CD4-positive, alpha-beta T cell (primary cell): ENCODE results near the gene PARVB. TPM values are rescaled to one million over a fixed set of nuclear protein-coding genes. Genes with fewer than 3 reads are reported as not detected.
"Not testable (repeated sequence)": the region's sequence is repeated elsewhere in the genome, so short reads cannot be mapped to it uniquely, and the experiment has no call there.

Source experiments
- ATAC-seq: fragments of 200-7000 bp; cut with Tn5 transposase; one replicate; pipeline ENCODE4 v1.10.0; 2022; ENCODE audit warnings: mild to moderate bottlenecking; ENCODE audit not compliant: poor library complexity
- CTCF ChIA-PET: fragments of 350-600 bp; sonication (Branson Sonifier 250); formaldehyde crosslinking; loops from one replicate; lab custom pipeline; 2021; ENCODE audit warnings: antibody characterized with exemption, inconsistent platforms; lab: Charles Lee
- POLR2A ChIA-PET: fragments of 350-600 bp; sonication (Branson Sonifier 250); formaldehyde crosslinking; loops from one replicate; lab custom pipeline; 2021; ENCODE audit warnings: antibody characterized with exemption, inconsistent platforms; lab: Charles Lee
- DNase-seq, 14 experiments: peaks; one replicate each; pipeline ENCODE4 v3.0.0-alpha.2; 2013 to 2020; ENCODE audit warnings: mixed read lengths in 2 of 14
- H3K27ac ChIP-seq, 2 donors: one replicate each; pipeline versions ENCODE4 v1.5.1 to v1.7.0; 2013; ENCODE audit warnings: low read length in 2 of 2, low read depth in 1 of 2, mild to moderate bottlenecking in 1 of 2
- H3K27me3 ChIP-seq, 2 experiments: 1 replicate in 1 of 2; 2 replicates in 1 of 2; pipeline versions ENCODE4 v1.6.1 to v1.7.0; 2013; ENCODE audit warnings: low read length in 2 of 2, control low read depth in 1 of 2, mild to moderate bottlenecking in 1 of 2, moderate library complexity in 1 of 2; ENCODE audit not compliant: insufficient read depth in 2 of 2, control insufficient read depth in 1 of 2
- H3K36me3 ChIP-seq: one replicate; pipeline ENCODE4 v1.6.1; 2013; ENCODE audit warnings: low read length, control low read depth; ENCODE audit not compliant: insufficient read depth
- H3K4me1 ChIP-seq: one replicate; pipeline ENCODE4 v1.6.1; 2013; ENCODE audit warnings: low read length, control low read depth; ENCODE audit not compliant: insufficient read depth
- H3K4me3 ChIP-seq: one replicate; pipeline ENCODE4 v1.5.1; 2013; ENCODE audit warnings: mild to moderate bottlenecking, low read length, moderate library complexity
- H3K9me3 ChIP-seq, 2 experiments: 1 replicate in 1 of 2; 2 replicates in 1 of 2; pipeline versions ENCODE4 v1.6.1 to v1.7.0; 2013; ENCODE audit warnings: low read length in 2 of 2, mild to moderate bottlenecking in 2 of 2, control low read depth in 1 of 2, moderate library complexity in 1 of 2; ENCODE audit not compliant: control insufficient read depth in 1 of 2, insufficient read depth in 1 of 2
- H3K27ac Mint-ChIP-seq: one replicate; pipeline ENCODE4 v1.8.0; 2020; ENCODE audit warnings: mixed read lengths
- H3K27me3 Mint-ChIP-seq: one replicate; pipeline ENCODE4 v1.8.0; 2021; ENCODE audit warnings: mixed read lengths
- H3K36me3 Mint-ChIP-seq: one replicate; pipeline ENCODE4 v1.8.0; 2021; ENCODE audit warnings: low read depth, mixed read lengths
- H3K4me1 Mint-ChIP-seq: one replicate; pipeline ENCODE4 v1.8.0; 2021; ENCODE audit warnings: low read depth, mixed read lengths
- H3K4me3 Mint-ChIP-seq: one replicate; pipeline ENCODE4 v1.8.0; 2020; ENCODE audit warnings: mild to moderate bottlenecking, mixed read lengths
- H3K9me3 Mint-ChIP-seq: one replicate; pipeline ENCODE4 v1.8.0; 2020; ENCODE audit warnings: mixed read lengths
- intact Hi-C, 2 experiments: fragments of 100-400 bp; cut with DNase I in 1 of 2; cut with micrococcal nuclease in 1 of 2; formaldehyde crosslinking; loops; one replicate each; pipeline versions ENCODE4 v1.15.1 to v1.9.0; 2023 to 2025; cut with DNase I, micrococcal nuclease
- total RNA-seq, 174 experiments: library from RNA in 2 of 174; stranded (reverse) in 2 of 174; gene quantifications; one replicate each; pipeline ENCODE4 v1.2.3 and lab custom pipeline; 2021 to 2026
- TF ChIP-seq, protein P1 (sequence below): fragments of 200-600 bp; IDR thresholded peaks from one replicate; pipeline ENCODE4 v1.8.0; 2022; ENCODE audit warnings: antibody characterized with exemption, mild to moderate bottlenecking

The PARVB gene
- total RNA-seq, 2 experiments from 2014 or later = 6.2 to 6.4 TPM

DNA sequence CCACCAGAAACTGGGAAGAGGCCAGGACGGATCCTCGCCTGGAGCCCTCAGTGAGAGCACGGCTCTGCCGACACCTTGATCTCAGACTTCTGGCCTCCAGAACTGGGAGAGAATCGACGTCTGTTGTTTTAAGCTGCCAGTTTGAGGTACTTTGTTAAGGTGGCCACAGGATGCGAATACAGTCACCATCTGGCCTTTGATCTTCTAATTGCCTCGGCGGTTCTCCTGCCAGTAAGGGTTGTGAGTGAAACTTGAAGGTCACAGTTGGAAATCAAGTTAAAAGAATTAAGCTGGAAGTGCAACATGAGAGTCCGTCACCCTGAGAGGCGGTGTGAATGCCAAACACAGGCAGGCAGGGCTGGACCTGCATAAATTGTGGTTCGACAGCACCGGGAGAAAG is 27.9 kb downstream of the PARVB start:
- H3K4me1 ChIP-seq = peaks cover 25% of the 10 kb centered on the region
- H3K4me3 ChIP-seq = no peak overlapping the region
- H3K36me3 ChIP-seq = no peaks in the 10 kb centered on the region
- peaks cover 5% of the 10 kb centered on the region for H3K27me3 Mint-ChIP-seq
- no peak overlapping the region for H3K27ac Mint-ChIP-seq
- TF ChIP-seq, protein P1, sequence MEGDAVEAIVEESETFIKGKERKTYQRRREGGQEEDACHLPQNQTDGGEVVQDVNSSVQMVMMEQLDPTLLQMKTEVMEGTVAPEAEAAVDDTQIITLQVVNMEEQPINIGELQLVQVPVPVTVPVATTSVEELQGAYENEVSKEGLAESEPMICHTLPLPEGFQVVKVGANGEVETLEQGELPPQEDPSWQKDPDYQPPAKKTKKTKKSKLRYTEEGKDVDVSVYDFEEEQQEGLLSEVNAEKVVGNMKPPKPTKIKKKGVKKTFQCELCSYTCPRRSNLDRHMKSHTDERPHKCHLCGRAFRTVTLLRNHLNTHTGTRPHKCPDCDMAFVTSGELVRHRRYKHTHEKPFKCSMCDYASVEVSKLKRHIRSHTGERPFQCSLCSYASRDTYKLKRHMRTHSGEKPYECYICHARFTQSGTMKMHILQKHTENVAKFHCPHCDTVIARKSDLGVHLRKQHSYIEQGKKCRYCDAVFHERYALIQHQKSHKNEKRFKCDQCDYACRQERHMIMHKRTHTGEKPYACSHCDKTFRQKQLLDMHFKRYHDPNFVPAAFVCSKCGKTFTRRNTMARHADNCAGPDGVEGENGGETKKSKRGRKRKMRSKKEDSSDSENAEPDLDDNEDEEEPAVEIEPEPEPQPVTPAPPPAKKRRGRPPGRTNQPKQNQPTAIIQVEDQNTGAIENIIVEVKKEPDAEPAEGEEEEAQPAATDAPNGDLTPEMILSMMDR = no peak
- POLR2A ChIA-PET = no interaction called here
- no peak overlapping the region for H3K4me3 Mint-ChIP-seq
- H3K27ac ChIP-seq = no peak overlapping the region
- intact Hi-C loops = no loop called here
- CTCF ChIA-PET = no interaction called here
- peaks cover 19% of the 10 kb centered on the region for H3K4me1 Mint-ChIP-seq
- no peaks in the 10 kb centered on the region for H3K36me3 Mint-ChIP-seq
- H3K9me3 ChIP-seq = no peaks in the 10 kb centered on the region
- no peaks in the 10 kb centered on the region for H3K27me3 ChIP-seq
- H3K9me3 Mint-ChIP-seq = no peaks in the 10 kb centered on the region
- no peak for DNase-seq
- no peak for ATAC-seq

DNA sequence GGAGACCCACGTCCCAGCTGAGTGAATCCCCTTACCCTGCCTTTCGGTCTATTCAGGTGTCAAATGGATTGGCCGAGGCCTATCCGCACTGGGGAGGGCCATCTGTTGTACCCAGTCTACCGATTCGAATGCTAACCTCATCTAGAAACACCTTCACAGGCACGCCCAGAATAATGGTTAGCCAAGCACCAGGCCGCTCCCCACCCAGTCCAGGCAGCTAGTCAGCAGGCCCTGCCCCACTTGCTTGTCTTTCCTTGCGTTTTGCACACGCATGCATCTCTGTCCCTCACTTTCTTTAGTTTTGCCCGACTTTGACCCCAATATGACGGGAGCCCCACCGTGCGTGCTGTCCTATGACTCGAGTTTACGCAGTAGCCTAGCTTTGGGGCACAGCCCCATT is 31.7 kb downstream of the PARVB start:
- TF ChIP-seq, protein P1 = no peak
- Mint-ChIP-seq H3K4me3 (no peak overlapping the region), H3K27me3 (peaks cover 1% of the 10 kb centered on the region), H3K36me3 (no peaks in the 10 kb centered on the region), H3K9me3 (no peaks in the 10 kb centered on the region), H3K4me1 (peaks cover 7% of the 10 kb centered on the region), H3K27ac (no peak overlapping the region)
- Histone ChIP-seq H3K36me3 (no peaks in the 10 kb centered on the region), H3K27me3 (no peaks in the 10 kb centered on the region), H3K9me3 (peaks cover 0 to 2% of the 10 kb centered on the region in 2 experiments), H3K27ac (no peak overlapping the region), H3K4me3 (no peak overlapping the region), H3K4me1 (peaks cover 8% of the 10 kb centered on the region)
- CTCF ChIA-PET = no interaction called here
- intact Hi-C loops = no loop called here
- DNase-seq (no peak), ATAC-seq (no peak)
- POLR2A ChIA-PET = no interaction called here

DNA sequence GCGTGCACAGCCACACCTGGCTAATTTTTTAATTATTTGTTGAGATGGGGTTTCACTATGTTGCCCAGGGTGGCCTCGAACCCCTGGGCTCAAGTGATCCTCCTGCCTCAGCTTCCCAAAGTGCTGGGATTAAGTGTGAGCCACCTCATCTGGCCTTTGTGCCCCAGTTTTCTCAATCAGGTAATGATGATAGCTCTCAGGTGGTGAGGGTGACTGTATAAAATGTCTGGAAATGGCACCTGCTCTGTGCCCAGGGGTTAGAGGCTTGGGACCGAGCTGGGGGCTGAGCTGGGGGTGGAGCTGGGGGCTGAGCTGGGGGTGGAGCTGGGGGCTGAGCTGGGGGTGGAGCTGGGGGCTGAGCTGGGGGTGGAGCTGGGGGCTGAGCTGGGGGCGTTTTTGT is 32.5 kb downstream of the PARVB start:
- ATAC-seq, H3K4me1 ChIP-seq, H3K36me3 Mint-ChIP-seq, H3K36me3 ChIP-seq, H3K4me1 Mint-ChIP-seq, H3K4me3 ChIP-seq, DNase-seq, H3K27me3 Mint-ChIP-seq, H3K27ac Mint-ChIP-seq, CTCF ChIA-PET, H3K9me3 Mint-ChIP-seq, H3K27me3 ChIP-seq, H3K4me3 Mint-ChIP-seq, H3K27ac ChIP-seq, H3K9me3 ChIP-seq, POLR2A ChIA-PET, intact Hi-C loops: not testable (repeated sequence)

DNA sequence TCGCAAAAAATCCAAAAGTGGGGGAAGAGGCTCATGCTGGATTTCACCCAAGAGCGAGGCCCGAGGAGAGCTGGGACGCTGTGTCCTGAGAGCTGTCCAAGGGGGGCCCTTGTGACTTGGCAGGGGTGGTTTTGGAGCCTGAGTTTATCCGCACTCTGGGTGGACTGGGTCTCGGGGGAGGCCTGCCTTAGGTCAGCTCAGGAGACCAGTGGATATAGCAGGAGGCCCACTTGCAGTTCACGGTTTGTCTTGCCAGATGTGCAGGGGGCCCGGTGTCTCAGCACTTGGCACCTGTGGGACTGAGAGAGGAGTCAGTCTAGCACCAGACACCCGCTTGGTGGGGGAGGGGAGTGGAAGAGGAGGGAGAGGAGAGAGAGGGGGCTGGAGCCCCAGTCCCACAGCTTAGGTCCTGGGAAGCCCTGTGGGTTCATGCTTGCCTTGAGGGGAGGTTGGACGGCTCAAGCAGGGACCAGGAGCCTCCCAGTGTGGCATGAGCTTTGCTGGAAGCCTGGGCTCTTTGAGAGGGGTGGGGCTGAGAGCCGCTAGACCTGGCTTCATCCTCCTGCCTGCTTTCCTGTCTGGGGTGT is 33.4 kb downstream of the PARVB start:
- CTCF ChIA-PET = no interaction called here
- no peaks in the 10 kb centered on the region for H3K27me3 ChIP-seq
- H3K4me3 ChIP-seq = no peak overlapping the region
- intact Hi-C loops = no loop called here
- no peaks in the 10 kb centered on the region for H3K36me3 Mint-ChIP-seq
- H3K9me3 Mint-ChIP-seq = no peaks in the 10 kb centered on the region
- no peak overlapping the region for H3K4me3 Mint-ChIP-seq
- H3K4me1 Mint-ChIP-seq = no peaks in the 10 kb centered on the region
- ATAC-seq (no peak), DNase-seq (no peak)
- no peaks in the 10 kb centered on the region for H3K4me1 ChIP-seq
- H3K9me3 ChIP-seq = peaks cover 0 to 5% of the 10 kb centered on the region in 2 experiments
- TF ChIP-seq, protein P1 = no peak
- no peak overlapping the region for H3K27ac Mint-ChIP-seq
- H3K27ac ChIP-seq = no peak overlapping the region
- POLR2A ChIA-PET = no interaction called here
- no peaks in the 10 kb centered on the region for H3K36me3 ChIP-seq
- H3K27me3 Mint-ChIP-seq = no peaks in the 10 kb centered on the region
